ENCODE results near the gene SETSIP.
A peak's percentile ranks its signal among the peaks of the same experiment; 100 is the strongest.

The SETSIP gene, protein sequence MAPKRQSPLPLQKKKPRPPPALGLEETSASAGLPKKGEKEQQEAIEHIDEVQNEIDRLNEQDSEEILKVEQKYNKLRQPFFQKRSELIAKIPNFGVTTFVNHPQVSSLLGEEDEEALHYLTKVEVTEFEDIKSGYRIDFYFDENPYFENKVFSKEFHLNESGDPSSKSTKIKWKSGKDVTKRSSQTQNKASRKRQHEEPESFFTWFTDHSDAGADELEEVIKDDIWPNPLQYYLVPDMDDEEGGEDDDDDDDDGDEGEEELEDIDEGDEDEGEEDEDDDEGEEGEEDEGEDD

DNA sequence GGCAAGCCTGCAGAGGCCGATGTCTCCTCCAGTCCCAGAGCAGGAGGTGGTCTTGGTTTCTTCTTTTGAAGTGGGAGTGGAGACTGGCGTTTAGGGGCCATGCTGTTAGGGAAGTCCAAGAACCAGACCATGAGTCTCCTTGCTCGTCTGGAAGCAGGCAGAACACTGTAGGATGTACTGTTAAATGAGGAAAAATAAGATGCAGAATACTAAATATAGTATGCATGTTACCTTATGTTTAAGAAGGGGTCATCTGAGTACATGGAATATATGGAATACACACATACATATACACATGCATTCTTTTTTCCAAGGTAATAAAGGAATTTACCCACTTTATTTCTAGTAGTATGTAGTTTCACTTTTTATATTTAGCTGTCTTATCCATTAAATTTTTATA is at the start of gene SETSIP:
TSS of gene SETSIP (minus strand) at position 101 of the 400 bp plus-strand sequence. CDS start at position 101, 0 bp downstream.
- intact Hi-C loops (cut with micrococcal nuclease): no loop called here
- H3K4me1 Mint-ChIP-seq (ENCODE audit: low read depth): peaks cover 5% of the 10 kb centered on the region
- peaks cover 1% of the 10 kb centered on the region for H3K27me3 Mint-ChIP-seq
- H3K36me3 Mint-ChIP-seq (ENCODE audit: low read depth): peaks cover 5% of the 10 kb centered on the region
- no peaks in the 10 kb centered on the region for H3K9me3 Mint-ChIP-seq
- H3K4me3 Mint-ChIP-seq: no peak within 1 kb of the TSS
- H3K27ac Mint-ChIP-seq: no peak within 1 kb of the TSS

DNA sequence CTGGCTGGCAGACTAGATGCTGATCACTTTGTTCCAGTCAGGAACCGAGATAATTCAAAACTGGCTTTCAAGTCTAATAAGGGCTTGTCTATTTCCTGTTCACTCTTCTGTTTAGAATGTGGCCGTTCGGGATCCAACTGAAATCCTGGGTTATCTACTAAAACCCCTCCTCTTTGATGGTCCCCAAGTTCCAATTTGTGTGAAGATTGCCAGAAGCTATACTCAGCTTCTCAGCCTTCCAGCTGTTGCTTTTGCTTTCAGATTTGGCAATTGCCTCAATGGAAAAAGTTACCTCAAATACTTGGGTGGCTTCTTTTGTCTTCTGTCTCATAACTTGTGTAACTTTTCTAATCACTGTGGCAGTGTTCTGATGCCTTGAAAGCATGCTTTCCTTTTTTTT is 48.7 kb upstream of the SETSIP start:
- no peaks in the 10 kb centered on the region for H3K36me3 Mint-ChIP-seq (ENCODE audit: low read depth)
- intact Hi-C loops (cut with micrococcal nuclease): no loop called here
- no peak overlapping the region for H3K27ac Mint-ChIP-seq
- no peaks in the 10 kb centered on the region for H3K27me3 Mint-ChIP-seq
- no peak overlapping the region for H3K4me3 Mint-ChIP-seq
- no peaks in the 10 kb centered on the region for H3K9me3 Mint-ChIP-seq
- no peaks in the 10 kb centered on the region for H3K4me1 Mint-ChIP-seq (ENCODE audit: low read depth)

DNA sequence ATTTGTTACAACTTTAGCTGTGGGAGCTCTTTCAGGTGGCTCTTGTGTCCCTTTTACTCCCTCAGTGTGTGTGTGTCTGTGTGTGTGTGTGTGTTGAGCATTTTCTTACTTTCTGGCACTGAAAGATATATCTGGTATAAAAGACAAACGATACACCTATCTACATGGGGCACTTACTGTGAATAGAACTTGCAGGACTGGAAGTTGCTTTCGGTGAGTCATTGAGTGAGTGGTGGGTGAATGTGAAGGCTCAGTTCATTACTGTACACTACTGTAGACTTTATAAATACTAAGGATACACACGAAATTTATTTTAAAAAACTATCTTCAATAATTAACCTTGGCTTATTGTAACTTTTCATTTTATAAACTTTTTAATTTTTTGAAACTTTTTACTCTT is 43.6 kb upstream of the SETSIP start:
- no peaks in the 10 kb centered on the region for H3K36me3 Mint-ChIP-seq (ENCODE audit: low read depth)
- no peaks in the 10 kb centered on the region for H3K4me1 Mint-ChIP-seq (ENCODE audit: low read depth)
- intact Hi-C loops (cut with micrococcal nuclease): no loop called here
- H3K9me3 Mint-ChIP-seq: no peaks in the 10 kb centered on the region
- no peak overlapping the region for H3K4me3 Mint-ChIP-seq
- H3K27me3 Mint-ChIP-seq: no peaks in the 10 kb centered on the region
- H3K27ac Mint-ChIP-seq: no peak overlapping the region

DNA sequence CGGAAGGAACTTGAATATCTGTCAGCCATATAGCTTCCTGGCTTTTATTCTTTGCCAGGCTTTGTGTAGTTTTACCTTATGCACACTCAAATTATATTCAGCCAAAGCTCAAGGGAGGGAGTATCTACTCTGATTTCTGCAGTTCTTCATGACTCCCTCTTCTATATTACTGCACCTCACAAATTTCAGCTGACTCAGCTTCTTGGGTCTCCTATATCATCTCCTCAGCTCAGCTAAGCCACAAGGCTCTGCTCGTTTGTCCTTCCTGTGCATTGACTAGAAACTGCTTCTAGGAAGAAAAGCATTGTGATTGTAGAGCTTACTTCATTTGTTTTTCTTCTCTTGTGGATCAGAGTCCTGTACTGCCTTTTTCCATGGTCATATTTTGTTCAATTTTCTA is 42.3 kb upstream of the SETSIP start:
- Mint-ChIP-seq H3K4me3 (no peak overlapping the region), H3K27me3 (no peaks in the 10 kb centered on the region), H3K27ac (no peak overlapping the region), H3K4me1 (ENCODE audit: low read depth) (no peaks in the 10 kb centered on the region), H3K9me3 (no peaks in the 10 kb centered on the region), H3K36me3 (ENCODE audit: low read depth) (no peaks in the 10 kb centered on the region)
- intact Hi-C loops (cut with micrococcal nuclease): no loop called here

DNA sequence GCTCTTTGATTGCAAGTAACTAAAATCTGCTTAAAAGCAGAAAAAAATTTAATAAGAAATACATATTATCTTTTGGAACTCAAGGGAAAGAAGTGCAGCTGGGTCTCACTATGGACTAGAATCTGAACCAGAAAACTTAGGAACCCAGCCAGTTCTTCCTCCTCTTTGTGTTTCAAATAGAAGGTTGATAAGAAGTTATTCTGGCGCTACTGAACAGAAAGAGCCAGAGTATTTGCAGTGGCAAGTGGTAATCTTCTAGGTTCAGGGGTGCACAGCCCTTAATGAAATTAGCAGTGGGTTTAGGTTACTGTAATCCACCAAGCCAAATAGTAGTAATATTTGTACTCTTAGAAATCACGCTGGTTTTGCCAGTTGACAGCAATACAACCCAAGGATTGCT is 33.4 kb upstream of the SETSIP start:
- Mint-ChIP-seq H3K27me3 (no peaks in the 10 kb centered on the region), H3K27ac (no peak overlapping the region), H3K36me3 (ENCODE audit: low read depth) (no peaks in the 10 kb centered on the region), H3K4me1 (ENCODE audit: low read depth) (no peaks in the 10 kb centered on the region), H3K9me3 (no peaks in the 10 kb centered on the region), H3K4me3 (no peak overlapping the region)
- intact Hi-C loops (cut with micrococcal nuclease): no loop called here

DNA sequence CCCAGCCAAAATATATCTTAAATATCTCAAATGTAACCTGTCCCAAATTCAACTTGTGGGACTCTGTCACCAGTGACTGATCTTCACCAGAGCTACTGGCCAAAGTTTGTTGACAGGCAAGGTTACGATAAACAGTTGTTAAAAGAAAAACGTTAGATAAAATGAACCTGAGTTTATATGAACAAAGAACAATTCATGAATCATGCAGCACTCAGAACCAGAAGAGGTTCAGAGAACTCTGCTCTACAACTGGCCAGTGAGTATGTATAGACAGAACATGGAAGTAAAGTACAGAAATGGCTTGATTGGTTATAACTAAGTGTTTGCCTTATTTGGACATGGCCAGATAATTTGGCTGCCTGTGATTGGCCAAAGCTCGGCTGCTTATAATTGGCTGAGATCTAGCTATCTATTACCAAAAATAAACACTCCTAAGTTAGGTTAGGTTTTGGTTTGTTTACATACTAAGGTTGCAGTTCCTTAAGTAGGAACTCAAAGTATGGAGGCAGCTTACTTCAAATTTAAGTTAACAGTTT is 30.4 kb upstream of the SETSIP start:
- Mint-ChIP-seq H3K27ac (no peak overlapping the region), H3K9me3 (no peaks in the 10 kb centered on the region), H3K4me1 (ENCODE audit: low read depth) (no peaks in the 10 kb centered on the region), H3K4me3 (no peak overlapping the region), H3K27me3 (no peaks in the 10 kb centered on the region), H3K36me3 (ENCODE audit: low read depth) (no peaks in the 10 kb centered on the region)
- intact Hi-C loops (cut with micrococcal nuclease): no loop called here

DNA sequence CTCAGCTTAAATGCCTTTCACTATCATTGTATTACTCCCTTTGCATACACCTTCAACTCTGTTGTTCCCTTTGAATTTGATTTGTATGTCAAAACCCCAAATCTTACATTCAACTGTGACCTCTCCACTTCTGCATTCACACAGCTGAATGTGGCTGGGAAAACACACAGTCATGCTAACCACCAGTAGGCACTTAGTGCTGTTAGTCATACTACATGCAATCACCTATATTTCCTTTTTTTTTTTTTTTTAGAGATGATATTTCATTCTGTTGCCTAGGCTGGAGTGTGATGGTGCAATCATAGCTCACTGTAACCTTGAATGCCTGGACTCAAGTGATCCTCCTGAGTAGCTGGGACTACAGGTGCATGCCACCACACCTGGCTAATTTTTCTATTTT is 21.1 kb upstream of the SETSIP start:
- H3K4me3 Mint-ChIP-seq: no peak overlapping the region

DNA sequence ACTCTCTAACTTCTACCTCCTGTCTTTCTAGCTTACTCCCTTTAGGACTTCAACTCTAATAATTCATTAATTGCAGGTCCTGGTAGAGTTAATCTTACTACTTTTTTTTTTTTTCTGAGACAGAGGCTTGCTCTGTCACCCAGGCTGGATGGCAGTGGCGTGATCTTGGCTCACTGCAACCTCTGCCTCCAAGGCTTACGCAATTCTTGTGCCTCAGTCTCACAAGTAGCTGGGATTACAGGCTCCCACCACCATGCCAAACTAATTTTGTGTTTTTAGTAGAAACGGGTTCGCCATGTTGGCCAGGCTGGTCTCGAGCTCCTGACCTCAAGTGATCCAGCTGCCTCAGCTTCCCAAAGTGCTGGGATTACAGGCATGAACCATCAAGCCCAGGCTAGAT is 20.7 kb upstream of the SETSIP start:
- Mint-ChIP-seq H3K27me3 (no peaks in the 10 kb centered on the region), H3K9me3 (no peaks in the 10 kb centered on the region), H3K27ac (no peak overlapping the region), H3K4me1 (ENCODE audit: low read depth) (peaks cover 22% of the 10 kb centered on the region), H3K36me3 (ENCODE audit: low read depth) (no peaks in the 10 kb centered on the region), H3K4me3 (no peak overlapping the region)
- intact Hi-C loops (cut with micrococcal nuclease): no loop called here

More for the DNA sequence above, 21.1 kb upstream of the SETSIP start:
- H3K4me1 Mint-ChIP-seq (ENCODE audit: low read depth): peaks cover 22% of the 10 kb centered on the region
- no peaks in the 10 kb centered on the region for H3K27me3 Mint-ChIP-seq
- no peaks in the 10 kb centered on the region for H3K9me3 Mint-ChIP-seq
- no peaks in the 10 kb centered on the region for H3K36me3 Mint-ChIP-seq (ENCODE audit: low read depth)
- intact Hi-C loops (cut with micrococcal nuclease): no loop called here
- H3K27ac Mint-ChIP-seq: no peak overlapping the region

DNA sequence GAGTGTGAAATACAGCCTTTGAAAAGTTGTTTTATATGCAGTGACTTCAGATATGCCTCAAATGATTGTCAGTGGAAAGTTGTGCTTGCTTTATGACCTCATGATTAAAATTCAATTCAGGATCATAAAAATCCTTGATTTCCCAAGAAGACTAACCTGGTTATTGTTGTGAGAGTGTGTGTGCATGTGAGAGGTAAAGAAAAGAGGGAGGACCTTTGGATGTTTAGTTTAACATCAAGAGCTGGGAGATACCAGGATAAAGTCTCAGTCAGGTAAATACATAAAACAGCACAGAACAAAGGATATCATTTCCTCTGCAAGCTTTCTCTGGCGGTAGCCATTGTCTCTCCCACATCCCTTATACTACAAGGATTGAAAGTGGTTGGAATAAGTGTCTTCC is 19.4 kb upstream of the SETSIP start:
- intact Hi-C loops (cut with micrococcal nuclease): no loop called here
- no peak overlapping the region for H3K27ac Mint-ChIP-seq
- H3K4me3 Mint-ChIP-seq: no peak overlapping the region
- H3K9me3 Mint-ChIP-seq: no peaks in the 10 kb centered on the region
- peaks cover 22% of the 10 kb centered on the region for H3K4me1 Mint-ChIP-seq (ENCODE audit: low read depth)
- no peaks in the 10 kb centered on the region for H3K27me3 Mint-ChIP-seq
- H3K36me3 Mint-ChIP-seq (ENCODE audit: low read depth): no peaks in the 10 kb centered on the region

DNA sequence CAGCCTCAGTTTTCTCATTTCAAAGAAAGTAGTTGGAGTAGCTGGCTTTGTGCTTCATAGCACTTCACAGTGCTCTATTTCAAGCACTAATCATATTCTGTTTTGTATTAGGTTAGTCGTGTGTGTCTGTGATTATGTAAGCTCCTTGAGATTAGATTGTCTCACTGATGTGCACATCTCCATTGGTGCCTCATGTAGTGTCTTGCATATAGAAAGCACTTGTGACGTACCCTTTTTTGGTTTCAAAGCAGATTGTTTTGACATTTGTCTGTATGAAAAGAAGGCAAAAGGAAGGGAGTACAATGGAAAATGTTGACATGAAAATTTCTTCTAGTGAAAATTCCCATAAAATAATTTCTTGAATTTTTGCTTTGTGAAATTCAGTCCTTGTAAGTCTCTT is 18.9 kb upstream of the SETSIP start:
- H3K4me3 Mint-ChIP-seq: no peak overlapping the region
- H3K27me3 Mint-ChIP-seq: no peaks in the 10 kb centered on the region
- intact Hi-C loops (cut with micrococcal nuclease): no loop called here
- no peaks in the 10 kb centered on the region for H3K36me3 Mint-ChIP-seq (ENCODE audit: low read depth)
- no peaks in the 10 kb centered on the region for H3K9me3 Mint-ChIP-seq
- peaks cover 22% of the 10 kb centered on the region for H3K4me1 Mint-ChIP-seq (ENCODE audit: low read depth)
- H3K27ac Mint-ChIP-seq: no peak overlapping the region

DNA sequence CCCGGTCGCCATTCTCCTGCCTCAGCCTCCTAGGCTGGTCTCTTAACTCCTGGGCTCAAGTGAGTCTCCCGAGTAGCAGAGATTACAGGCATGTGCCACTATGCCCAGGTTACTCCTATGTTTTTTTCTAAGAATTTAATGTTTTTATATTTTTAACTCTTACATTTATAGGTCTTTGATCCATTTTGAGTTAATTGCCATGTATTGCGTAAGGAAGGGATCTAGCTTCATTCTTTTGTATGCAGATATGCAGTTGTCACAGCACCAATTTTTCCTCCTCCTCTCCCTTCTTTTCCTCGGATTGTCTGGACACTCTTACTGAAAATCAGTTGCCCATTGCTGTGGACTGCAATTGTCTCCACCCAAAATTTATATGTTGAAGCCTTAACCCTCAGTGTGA is 16.4 kb upstream of the SETSIP start:
- Mint-ChIP-seq H3K4me1 (ENCODE audit: low read depth) (peaks cover 16% of the 10 kb centered on the region), H3K27ac (no peak overlapping the region), H3K27me3 (no peaks in the 10 kb centered on the region)

DNA sequence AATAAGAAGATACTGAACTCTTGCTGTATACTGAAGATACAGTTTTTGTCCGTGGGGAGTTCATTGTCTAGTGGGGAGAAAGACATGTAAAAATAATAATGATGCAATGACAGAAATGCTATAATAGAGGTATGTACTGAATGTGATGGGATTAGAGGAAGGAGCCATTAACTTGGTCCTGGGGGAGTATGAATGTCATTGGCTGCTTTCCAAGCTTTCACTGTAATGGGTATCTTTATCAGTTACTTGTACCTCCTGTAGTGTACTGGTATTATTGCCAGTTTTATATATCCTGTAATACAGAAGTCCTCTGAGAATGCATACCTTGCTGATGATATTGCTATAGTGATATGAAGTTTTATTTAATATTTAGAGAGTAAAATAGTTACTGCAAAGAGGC is 12.3 kb upstream of the SETSIP start:
- no peaks in the 10 kb centered on the region for H3K27me3 Mint-ChIP-seq
- peaks cover 42% of the 10 kb centered on the region for H3K9me3 Mint-ChIP-seq
- no peak overlapping the region for H3K27ac Mint-ChIP-seq
- no peaks in the 10 kb centered on the region for H3K4me1 Mint-ChIP-seq (ENCODE audit: low read depth)
- H3K36me3 Mint-ChIP-seq (ENCODE audit: low read depth): peaks cover 15% of the 10 kb centered on the region
- intact Hi-C loops (cut with micrococcal nuclease): no loop called here
- no peak overlapping the region for H3K4me3 Mint-ChIP-seq

More for the DNA sequence above, 16.4 kb upstream of the SETSIP start:
- intact Hi-C loops (cut with micrococcal nuclease): no loop called here
- Mint-ChIP-seq H3K4me3 (no peak overlapping the region), H3K36me3 (ENCODE audit: low read depth) (no peaks in the 10 kb centered on the region), H3K9me3 (peaks cover 10% of the 10 kb centered on the region)

DNA sequence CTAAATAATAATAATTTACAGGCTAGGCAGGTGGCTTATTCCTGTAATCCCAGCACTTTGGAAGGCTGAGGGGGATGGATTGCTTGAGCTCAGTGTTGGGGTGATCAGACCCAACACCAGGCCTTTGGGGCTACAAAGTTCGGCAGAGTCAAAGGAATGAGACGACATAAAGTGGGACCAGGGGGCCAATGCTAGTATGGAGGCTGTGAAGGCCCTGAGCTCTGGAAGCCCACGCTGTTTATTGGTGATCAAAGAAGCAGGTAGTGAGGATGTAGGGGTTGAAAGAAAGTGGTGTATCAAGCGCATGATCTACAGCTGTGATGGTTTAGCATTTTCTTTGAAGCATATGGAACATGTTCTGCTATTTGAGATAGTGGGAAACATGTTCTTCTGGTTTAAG is 10.5 kb upstream of the SETSIP start:
- no peak overlapping the region for H3K27ac Mint-ChIP-seq
- no peaks in the 10 kb centered on the region for H3K4me1 Mint-ChIP-seq (ENCODE audit: low read depth)
- peaks cover 17% of the 10 kb centered on the region for H3K36me3 Mint-ChIP-seq (ENCODE audit: low read depth)
- H3K9me3 Mint-ChIP-seq: peaks cover 42% of the 10 kb centered on the region
- no peak overlapping the region for H3K4me3 Mint-ChIP-seq
- intact Hi-C loops (cut with micrococcal nuclease): no loop called here
- no peaks in the 10 kb centered on the region for H3K27me3 Mint-ChIP-seq

DNA sequence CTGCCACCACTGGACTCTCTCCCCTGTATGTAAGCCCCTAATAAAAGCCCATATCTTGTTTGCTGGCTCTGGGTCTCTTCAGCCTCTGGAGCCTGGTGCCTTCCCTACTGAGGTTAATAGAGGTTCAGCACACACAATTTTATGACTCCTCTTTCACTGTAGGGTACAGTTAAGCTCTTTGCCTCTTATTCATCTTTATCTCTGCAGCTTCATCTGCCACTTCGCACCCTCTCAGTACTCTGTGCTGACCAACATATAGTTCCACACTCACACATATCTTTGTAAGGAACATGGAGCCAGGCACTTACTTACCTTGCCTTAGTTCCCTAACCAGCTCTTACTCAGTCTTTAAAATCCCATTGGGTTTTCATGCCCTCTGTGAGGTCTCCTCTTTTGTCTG is 9.4 kb upstream of the SETSIP start:
- Mint-ChIP-seq H3K27ac (no peak overlapping the region), H3K36me3 (ENCODE audit: low read depth) (peaks cover 26% of the 10 kb centered on the region), H3K27me3 (no peaks in the 10 kb centered on the region), H3K4me1 (ENCODE audit: low read depth) (peaks cover 8% of the 10 kb centered on the region), H3K9me3 (peaks cover 42% of the 10 kb centered on the region), H3K4me3 (no peak overlapping the region)
- intact Hi-C loops (cut with micrococcal nuclease): loop anchor here (5.0 kb wide), 1 partner anchor 213 kb away; the partner anchor contains the start of genes GLMN and RPAP2

DNA sequence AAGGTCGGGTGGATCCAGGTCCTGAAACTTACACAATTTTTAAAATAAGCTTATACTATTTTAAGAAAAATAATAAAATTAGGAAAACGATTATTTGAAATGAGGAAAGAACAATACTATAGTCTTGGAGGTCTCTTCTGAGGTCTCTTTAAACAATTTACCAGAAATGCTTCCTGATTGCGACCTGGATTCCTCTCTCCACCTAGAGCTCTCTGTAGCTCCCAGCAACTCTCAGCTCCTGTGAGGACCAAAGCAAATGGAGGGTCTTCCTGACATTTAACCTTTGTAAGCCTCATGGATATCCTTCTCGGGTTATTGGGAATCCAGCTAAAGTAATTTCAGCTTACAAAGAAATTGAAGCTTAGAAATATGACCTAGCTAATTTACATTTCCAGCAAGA is 5.8 kb upstream of the SETSIP start:
- Mint-ChIP-seq H3K36me3 (ENCODE audit: low read depth) (peaks cover 22% of the 10 kb centered on the region), H3K4me1 (ENCODE audit: low read depth) (peaks cover 8% of the 10 kb centered on the region), H3K4me3 (peak overlapping the region; percentile 96), H3K27me3 (no peaks in the 10 kb centered on the region), H3K27ac (peak overlapping the region; percentile 84), H3K9me3 (peaks cover 26% of the 10 kb centered on the region)
- intact Hi-C loops (cut with micrococcal nuclease): loop anchor here (5.0 kb wide), 1 partner anchor 216 kb away; the partner anchor contains the start of genes GLMN and RPAP2

Data from dendritic cell treated with granulocyte-macrophage colony-stimulating factor and Interleukin-4, amounts not matched to agents 40 ng/mL and 50 ng/mL, for 4 days (primary cell).